ENCODE results near the gene MAGED2.
"Not testable (repeated sequence)": the region's sequence is repeated elsewhere in the genome, so short reads cannot be mapped to it uniquely, and the experiment has no call there.

The MAGED2 gene

GRCh38 chrX:54838583-54838982, 31.0 kb downstream of the MAGED2 start:
- DNase-seq (ENCODE audit: low read depth), result no peak
- no peak overlapping the region for H3K4me3 ChIP-seq (ENCODE audit: low read length)
- no peak for TF ChIP-seq CTCF (conservative IDR thresholded peaks at IDR 0.05; ENCODE audit: low read depth, low read length)

- not testable (repeated sequence) for DNase-seq (ENCODE audit: low read depth); H3K4me3 ChIP-seq (ENCODE audit: low read length)
Measured at GRCh38 chrX:54841184-54841874, 33.8 kb downstream of the MAGED2 start.

- no peak for TF ChIP-seq CTCF (conservative IDR thresholded peaks at IDR 0.05; ENCODE audit: low read depth, low read length)
- DNase-seq (ENCODE audit: low read depth), result no peak
- no peak overlapping the region for H3K4me3 ChIP-seq (ENCODE audit: low read length)
Measured at GRCh38 chrX:54842607-54843006, 35.1 kb downstream of the MAGED2 start.

GRCh38 chrX:54843050-54843449, 35.5 kb downstream of the MAGED2 start:
- no peak for TF ChIP-seq CTCF (conservative IDR thresholded peaks at IDR 0.05; ENCODE audit: low read depth, low read length)
- no peak overlapping the region for H3K4me3 ChIP-seq (ENCODE audit: low read length)

GRCh38 chrX:54847700-54848099, 40.2 kb downstream of the MAGED2 start:
- not testable (repeated sequence) for DNase-seq (ENCODE audit: low read depth); H3K4me3 ChIP-seq (ENCODE audit: low read length)

More at GRCh38 chrX:54843050-54843449, 35.5 kb downstream of the MAGED2 start:
- no peak for DNase-seq (ENCODE audit: low read depth)

- no peak for DNase-seq (ENCODE audit: low read depth)
Measured at GRCh38 chrX:54865208-54865607, 57.7 kb downstream of the MAGED2 start.

More at GRCh38 chrX:54865208-54865607, 57.7 kb downstream of the MAGED2 start:
- TF ChIP-seq CTCF (conservative IDR thresholded peaks at IDR 0.05; ENCODE audit: low read depth, low read length), result no peak
- no peak overlapping the region for H3K4me3 ChIP-seq (ENCODE audit: low read length)

Measured in retinal pigment epithelial cell (primary cell).